ENCODE results near the gene PTGDS.

GRCh38 chr9:136928591-136928990, 48.7 kb upstream of the PTGDS start:
- no peak for TF ChIP-seq EZH2phosphoT487 (IDR thresholded peaks at IDR 0.05; ENCODE audit: insufficient read depth, low read depth)
- TF ChIP-seq EZH2 (IDR thresholded peaks at IDR 0.05; ENCODE audit: insufficient read depth, poor library complexity, severe bottlenecking): no peak
